ENCODE results near the gene OTUD3. TPM values are rescaled to one million over a fixed set of nuclear protein-coding genes. Genes with fewer than 3 reads are reported as not detected.

Gene OTUD3
- polyA plus RNA-seq, 1 of the 3 experiments (the other 2 are of a cell fraction): 2.6 TPM

- WGBS (ENCODE audit: low lambda C conversion rate): 98% methylated on average over 7 of the region's 7 CpGs
- no peaks in the 10 kb centered on the region for H4K20me1 ChIP-seq (ENCODE audit: insufficient read depth)
- no peak for DNase-seq
- H3K9ac ChIP-seq: no peak overlapping the region
- H2AFZ ChIP-seq (ENCODE audit: low read depth): no peak overlapping the region
- H3K9me2 ChIP-seq: no peaks in the 10 kb centered on the region
- no peak for TF ChIP-seq ELF1 (IDR thresholded peaks at IDR 0.05)
- TF ChIP-seq JUND (IDR thresholded peaks at IDR 0.05): no peak
- no peak for TF ChIP-seq NFIC (IDR thresholded peaks at IDR 0.05; ENCODE audit: borderline replicate concordance)
- TF ChIP-seq RFX5 (IDR thresholded peaks at IDR 0.05; ENCODE audit: low read length): no peak
- no peak for TF ChIP-seq REST (IDR thresholded peaks at IDR 0.05; ENCODE audit: low read depth, low read length)
- no peak for TF ChIP-seq EP300 (IDR thresholded peaks at IDR 0.05; ENCODE audit: borderline replicate concordance in 1 of 2, low read depth in 1 of 2, low read length in 1 of 2)
- no peak for TF ChIP-seq SMC3 (IDR thresholded peaks at IDR 0.05; ENCODE audit: low read depth, low read length)
- no peak for TF ChIP-seq RXRA (IDR thresholded peaks at IDR 0.05; ENCODE audit: borderline replicate concordance, low read depth)
- TF ChIP-seq FOXJ3 (CRISPR knock-in tag; IDR thresholded peaks at IDR 0.05): no peak
- TF ChIP-seq, protein P1, sequence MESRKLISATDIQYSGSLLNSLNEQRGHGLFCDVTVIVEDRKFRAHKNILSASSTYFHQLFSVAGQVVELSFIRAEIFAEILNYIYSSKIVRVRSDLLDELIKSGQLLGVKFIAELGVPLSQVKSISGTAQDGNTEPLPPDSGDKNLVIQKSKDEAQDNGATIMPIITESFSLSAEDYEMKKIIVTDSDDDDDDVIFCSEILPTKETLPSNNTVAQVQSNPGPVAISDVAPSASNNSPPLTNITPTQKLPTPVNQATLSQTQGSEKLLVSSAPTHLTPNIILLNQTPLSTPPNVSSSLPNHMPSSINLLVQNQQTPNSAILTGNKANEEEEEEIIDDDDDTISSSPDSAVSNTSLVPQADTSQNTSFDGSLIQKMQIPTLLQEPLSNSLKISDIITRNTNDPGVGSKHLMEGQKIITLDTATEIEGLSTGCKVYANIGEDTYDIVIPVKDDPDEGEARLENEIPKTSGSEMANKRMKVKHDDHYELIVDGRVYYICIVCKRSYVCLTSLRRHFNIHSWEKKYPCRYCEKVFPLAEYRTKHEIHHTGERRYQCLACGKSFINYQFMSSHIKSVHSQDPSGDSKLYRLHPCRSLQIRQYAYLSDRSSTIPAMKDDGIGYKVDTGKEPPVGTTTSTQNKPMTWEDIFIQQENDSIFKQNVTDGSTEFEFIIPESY (IDR thresholded peaks at IDR 0.05; ENCODE audit: borderline replicate concordance, low read depth): no peak
- TF ChIP-seq, protein P2, sequence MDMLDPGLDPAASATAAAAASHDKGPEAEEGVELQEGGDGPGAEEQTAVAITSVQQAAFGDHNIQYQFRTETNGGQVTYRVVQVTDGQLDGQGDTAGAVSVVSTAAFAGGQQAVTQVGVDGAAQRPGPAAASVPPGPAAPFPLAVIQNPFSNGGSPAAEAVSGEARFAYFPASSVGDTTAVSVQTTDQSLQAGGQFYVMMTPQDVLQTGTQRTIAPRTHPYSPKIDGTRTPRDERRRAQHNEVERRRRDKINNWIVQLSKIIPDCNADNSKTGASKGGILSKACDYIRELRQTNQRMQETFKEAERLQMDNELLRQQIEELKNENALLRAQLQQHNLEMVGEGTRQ (IDR thresholded peaks at IDR 0.05; ENCODE audit: borderline replicate concordance, low read depth, low read length): no peak
- TF ChIP-seq EZH2phosphoT487 (IDR thresholded peaks at IDR 0.05; ENCODE audit: borderline replicate concordance, low read depth): no peak
- no peak for TF ChIP-seq POLR2AphosphoS5 (IDR thresholded peaks at IDR 0.05; ENCODE audit: low read depth, low read length)
- TF ChIP-seq FOSL2 (IDR thresholded peaks at IDR 0.05; ENCODE audit: borderline replicate concordance, low read depth): no peak
- H3K27me3 ChIP-seq (ENCODE audit: insufficient read depth): no peaks in the 10 kb centered on the region
- H3K36me3 ChIP-seq (replicated peaks in 1 of 2; ENCODE audit: control insufficient read depth in 1 of 2, insufficient read depth in 2 of 2, low read length in 1 of 2): peaks cover 59 to 67% of the 10 kb centered on the region in 2 experiments
- H3K4me3 ChIP-seq (ENCODE audit: low read depth in 2 of 2, low read length in 1 of 2): no peak overlapping the region
- no peaks in the 10 kb centered on the region for H3K4me1 ChIP-seq (ENCODE audit: control insufficient read depth in 1 of 2, insufficient read depth in 2 of 2, low read depth in 1 of 2, low read length in 1 of 2)
- POLR2A ChIA-PET: no interaction called here
- CTCF ChIA-PET: interaction anchor here (1.0 kb wide), 1 partner anchor 20 kb away, joined by 4 read pairs; no protein-coding TSS in a partner anchor
- H3F3A ChIP-seq (replicated peaks; ENCODE audit: insufficient read depth): no peaks in the 10 kb centered on the region
- H3K9me3 ChIP-seq: no peaks in the 10 kb centered on the region
- H3K79me2 ChIP-seq (ENCODE audit: insufficient read depth): peaks cover 11% of the 10 kb centered on the region; the same call in 1 of the 2 replicates
- H3K27ac ChIP-seq (ENCODE audit: low read depth in 2 of 2, low read length in 1 of 2): no peak overlapping the region
- no peak overlapping the region for H3K4me2 ChIP-seq
These were observed 21.4 kb downstream of the OTUD3 start for GRCh38 chr1:19903621-19904020.

Data from SK-N-SH (cell line).